ENCODE results near the gene KCNK3.

Gene KCNK3

DNA sequence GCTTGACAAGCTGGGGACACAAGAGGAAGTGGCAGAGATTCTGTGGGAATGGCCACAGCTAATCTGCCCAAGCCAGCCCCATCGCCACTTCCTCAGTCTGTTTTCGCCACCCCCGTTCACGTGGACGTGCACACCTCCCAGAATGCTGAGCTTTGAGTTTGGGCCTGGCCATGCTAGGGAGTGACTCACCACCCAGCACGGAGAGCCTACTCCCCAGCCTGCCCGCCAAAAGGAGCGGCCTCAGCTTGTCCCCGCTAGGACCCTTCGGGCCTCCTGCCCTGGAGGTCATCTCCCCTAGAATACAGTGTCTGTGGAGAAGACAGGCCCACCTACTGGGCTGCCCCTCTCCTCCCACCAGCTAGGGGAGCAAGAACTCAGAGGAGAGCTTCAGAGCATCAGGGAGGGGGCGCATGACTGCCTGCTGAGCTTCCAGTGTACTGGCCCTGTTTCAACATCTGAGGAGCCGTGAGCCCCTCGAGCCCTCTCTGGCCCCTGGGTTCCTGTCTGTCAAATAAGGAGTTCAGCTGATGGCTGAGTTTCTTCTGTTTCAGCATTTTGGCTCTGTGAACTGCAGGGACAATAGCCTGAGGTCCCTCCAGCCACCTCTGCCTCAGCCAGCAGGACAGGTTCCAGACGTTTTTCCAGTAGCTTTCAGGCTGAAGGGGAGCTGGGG lies 76.7 kb downstream of the KCNK3 start:
- TF ChIP-seq CTCF (IDR thresholded peaks at IDR 0.05; ENCODE audit: borderline replicate concordance, control extremely low read depth, extremely low read depth, insufficient read depth, missing control alignments), result no peak
- in situ Hi-C loops (cut with MboI; ENCODE audit: low sequenced_read_pairs, unreplicated experiment), result no loop called here
- no peak for DNase-seq (ENCODE audit: low spot score)

DNA sequence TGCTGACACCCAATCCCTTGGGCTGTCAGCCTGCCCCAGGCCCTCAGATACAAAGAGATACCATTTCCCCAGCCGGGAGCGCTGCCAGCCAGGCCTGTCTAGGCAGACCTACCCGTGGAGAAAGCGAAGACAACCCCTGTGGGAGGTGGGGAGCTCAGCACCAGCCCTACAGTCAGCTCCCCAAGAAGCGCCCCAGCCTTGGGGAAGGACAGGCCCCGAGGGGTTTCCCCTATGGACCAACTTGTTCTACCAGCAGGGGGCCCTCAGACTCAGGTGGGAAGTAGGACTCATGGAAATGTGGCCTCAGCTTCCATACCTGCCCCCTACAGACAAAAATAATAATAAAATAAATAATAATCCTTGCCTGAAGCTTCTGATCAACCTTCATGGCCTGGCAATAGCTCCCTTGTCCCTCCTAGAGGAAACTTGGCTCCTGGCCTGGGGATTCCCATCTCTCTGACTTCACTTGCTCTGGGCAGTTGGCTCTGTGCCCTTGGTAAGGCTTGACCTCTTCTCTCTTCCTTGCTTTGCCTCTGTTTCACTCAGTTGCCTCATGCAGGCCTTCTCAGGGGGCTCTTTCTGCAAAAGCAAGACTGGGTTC lies 78.6 kb downstream of the KCNK3 start:
- in situ Hi-C loops (cut with MboI; ENCODE audit: low sequenced_read_pairs, unreplicated experiment), result no loop called here
- peak; percentile 32 for TF ChIP-seq CTCF (IDR thresholded peaks at IDR 0.05; ENCODE audit: borderline replicate concordance, control extremely low read depth, extremely low read depth, insufficient read depth, missing control alignments)
- peak; percentile 58 for DNase-seq (ENCODE audit: low spot score)

DNA sequence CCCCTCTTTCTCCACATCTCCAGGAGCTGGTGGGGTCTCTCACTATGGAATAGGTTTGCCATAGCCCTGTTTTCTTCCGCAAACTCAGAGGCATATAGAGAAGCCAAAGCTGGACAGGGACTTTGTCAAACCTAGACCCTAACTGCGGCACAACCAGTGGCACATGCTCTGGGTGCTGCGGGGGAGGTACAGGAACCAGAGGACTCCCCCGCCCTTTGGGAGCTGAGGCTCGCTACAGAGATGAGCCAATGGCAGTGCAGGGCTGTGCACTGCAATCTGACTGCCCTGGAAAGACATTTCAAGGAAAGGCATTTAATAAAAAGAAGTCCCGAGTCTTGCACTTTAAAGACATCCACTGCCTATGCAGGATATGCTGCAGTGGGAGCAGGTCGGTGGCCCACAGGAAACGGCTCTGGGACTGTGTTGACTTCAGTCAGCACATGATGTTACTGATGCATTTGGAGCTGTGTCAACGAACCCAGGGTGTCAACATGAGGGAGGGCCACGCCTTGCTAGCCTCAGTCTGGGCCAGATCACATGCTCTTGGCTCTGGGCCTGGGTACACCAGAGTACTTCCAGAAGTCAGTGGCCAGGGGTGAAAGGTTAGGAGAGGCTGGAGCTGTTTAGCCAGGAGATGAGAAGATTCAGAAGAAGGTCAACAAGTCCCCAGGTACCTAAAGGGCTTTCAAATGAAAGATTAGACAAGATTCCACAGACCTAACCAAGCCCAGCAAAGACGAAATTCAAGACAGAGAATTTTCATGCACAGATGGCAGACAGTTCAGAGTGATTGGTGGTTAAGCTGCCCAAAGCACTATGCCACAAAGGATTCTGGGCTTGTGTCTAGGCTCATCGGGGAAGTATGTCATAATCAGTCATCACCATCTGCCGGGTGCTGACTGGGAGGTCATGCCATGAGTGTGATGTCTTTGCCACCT lies 79.8 kb downstream of the KCNK3 start:
- in situ Hi-C loops (cut with MboI; ENCODE audit: low sequenced_read_pairs, unreplicated experiment), result no loop called here
- no peak for TF ChIP-seq CTCF (IDR thresholded peaks at IDR 0.05; ENCODE audit: borderline replicate concordance, control extremely low read depth, extremely low read depth, insufficient read depth, missing control alignments)
- no peak for DNase-seq (ENCODE audit: low spot score)

- no peak for TF ChIP-seq CTCF (IDR thresholded peaks at IDR 0.05; ENCODE audit: borderline replicate concordance, control extremely low read depth, extremely low read depth, insufficient read depth, missing control alignments)
- in situ Hi-C loops (cut with MboI; ENCODE audit: low sequenced_read_pairs, unreplicated experiment), result no loop called here
- no peak for DNase-seq (ENCODE audit: low spot score)
Measured at GRCh38 chr2:26776195-26776800, 83.8 kb downstream of the KCNK3 start.

DNA sequence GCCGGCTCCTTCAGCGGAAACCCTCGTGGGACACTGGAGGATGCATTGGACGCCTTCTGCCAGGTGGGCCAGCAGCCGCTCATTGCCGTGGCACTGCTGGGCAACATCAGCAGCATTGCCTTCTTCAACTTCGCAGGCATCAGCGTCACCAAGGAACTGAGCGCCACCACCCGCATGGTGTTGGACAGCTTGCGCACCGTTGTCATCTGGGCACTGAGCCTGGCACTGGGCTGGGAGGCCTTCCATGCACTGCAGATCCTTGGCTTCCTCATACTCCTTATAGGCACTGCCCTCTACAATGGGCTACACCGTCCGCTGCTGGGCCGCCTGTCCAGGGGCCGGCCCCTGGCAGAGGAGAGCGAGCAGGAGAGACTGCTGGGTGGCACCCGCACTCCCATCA lies 85.6 kb downstream of the KCNK3 start:
- TF ChIP-seq CTCF (IDR thresholded peaks at IDR 0.05; ENCODE audit: borderline replicate concordance, control extremely low read depth, extremely low read depth, insufficient read depth, missing control alignments), result no peak
- DNase-seq (ENCODE audit: low spot score), result no peak
- in situ Hi-C loops (cut with MboI; ENCODE audit: low sequenced_read_pairs, unreplicated experiment), result no loop called here

GRCh38 chr2:26778507-26778906 lies 86.0 kb downstream of the KCNK3 start:
- no peak for DNase-seq (ENCODE audit: low spot score)
- no peak for TF ChIP-seq CTCF (IDR thresholded peaks at IDR 0.05; ENCODE audit: borderline replicate concordance, control extremely low read depth, extremely low read depth, insufficient read depth, missing control alignments)
- in situ Hi-C loops (cut with MboI; ENCODE audit: low sequenced_read_pairs, unreplicated experiment), result no loop called here
